Measurements from ENCODE around the gene TENM4.

TENM4 gene

GRCh38 chr11:79101656-79102055, 339.2 kb downstream of the TENM4 start:
- DNase-seq, result no peak

GRCh38 chr11:79100093-79100910, 340.5 kb downstream of the TENM4 start:
- peak; percentile 9 for DNase-seq

GRCh38 chr11:79098146-79098545, 342.7 kb downstream of the TENM4 start:
- DNase-seq, result no peak

GRCh38 chr11:79097246-79097875, 343.5 kb downstream of the TENM4 start:
- DNase-seq, result no peak

GRCh38 chr11:79095424-79095823, 345.4 kb downstream of the TENM4 start:
- no peak for DNase-seq

GRCh38 chr11:79094616-79095015, 346.2 kb downstream of the TENM4 start:
- DNase-seq, result no peak

GRCh38 chr11:79092791-79093353, 348.0 kb downstream of the TENM4 start:
- no peak for DNase-seq

- DNase-seq, result no peak
Measured at GRCh38 chr11:79090191-79090705, 350.6 kb downstream of the TENM4 start.

- DNase-seq, result no peak
Measured at GRCh38 chr11:79089601-79090000, 351.2 kb downstream of the TENM4 start.

GRCh38 chr11:79088967-79089366, 351.9 kb downstream of the TENM4 start:
- DNase-seq, result no peak

- DNase-seq, result no peak
Measured at GRCh38 chr11:79087961-79088318, 352.9 kb downstream of the TENM4 start.

GRCh38 chr11:79087238-79087960, 353.4 kb downstream of the TENM4 start:
- no peak for DNase-seq

- no peak for DNase-seq
Measured at GRCh38 chr11:79086056-79086455, 354.8 kb downstream of the TENM4 start.

- DNase-seq, result no peak
Measured at GRCh38 chr11:79084382-79084781, 356.4 kb downstream of the TENM4 start.

- no peak for DNase-seq
Measured at GRCh38 chr11:79083352-79083751, 357.5 kb downstream of the TENM4 start.

- DNase-seq, result no peak
Measured at GRCh38 chr11:79082907-79083306, 357.9 kb downstream of the TENM4 start.

GRCh38 chr11:79082280-79082679, 358.6 kb downstream of the TENM4 start:
- no peak for DNase-seq

- DNase-seq, result no peak
Measured at GRCh38 chr11:79081471-79082031, 359.3 kb downstream of the TENM4 start.

GRCh38 chr11:79080551-79080950, 360.3 kb downstream of the TENM4 start:
- DNase-seq, result no peak

- peak; percentile 91 for DNase-seq
Measured at GRCh38 chr11:79078999-79079398, 361.8 kb downstream of the TENM4 start.

GRCh38 chr11:79078456-79078855, 362.4 kb downstream of the TENM4 start:
- DNase-seq, result no peak

GRCh38 chr11:79077702-79078330, 363.0 kb downstream of the TENM4 start:
- no peak for DNase-seq

Data from NCI-H1694 treated with DMSO at 0.1 percent for 48 hours (cell line).